G401.6 (cell line): Measurements from ENCODE around the gene RIPOR1.
"Not testable (repeated sequence)": the region's sequence is repeated elsewhere in the genome, so short reads cannot be mapped to it uniquely, and the experiment has no call there.

Source experiments
- FAIRE-seq: peaks from 2 replicates; lab custom pipeline; 2012; peaks lifted over from hg19 to GRCh38; lab: Jason Lieb, UNC

RIPOR1 gene

DNA sequence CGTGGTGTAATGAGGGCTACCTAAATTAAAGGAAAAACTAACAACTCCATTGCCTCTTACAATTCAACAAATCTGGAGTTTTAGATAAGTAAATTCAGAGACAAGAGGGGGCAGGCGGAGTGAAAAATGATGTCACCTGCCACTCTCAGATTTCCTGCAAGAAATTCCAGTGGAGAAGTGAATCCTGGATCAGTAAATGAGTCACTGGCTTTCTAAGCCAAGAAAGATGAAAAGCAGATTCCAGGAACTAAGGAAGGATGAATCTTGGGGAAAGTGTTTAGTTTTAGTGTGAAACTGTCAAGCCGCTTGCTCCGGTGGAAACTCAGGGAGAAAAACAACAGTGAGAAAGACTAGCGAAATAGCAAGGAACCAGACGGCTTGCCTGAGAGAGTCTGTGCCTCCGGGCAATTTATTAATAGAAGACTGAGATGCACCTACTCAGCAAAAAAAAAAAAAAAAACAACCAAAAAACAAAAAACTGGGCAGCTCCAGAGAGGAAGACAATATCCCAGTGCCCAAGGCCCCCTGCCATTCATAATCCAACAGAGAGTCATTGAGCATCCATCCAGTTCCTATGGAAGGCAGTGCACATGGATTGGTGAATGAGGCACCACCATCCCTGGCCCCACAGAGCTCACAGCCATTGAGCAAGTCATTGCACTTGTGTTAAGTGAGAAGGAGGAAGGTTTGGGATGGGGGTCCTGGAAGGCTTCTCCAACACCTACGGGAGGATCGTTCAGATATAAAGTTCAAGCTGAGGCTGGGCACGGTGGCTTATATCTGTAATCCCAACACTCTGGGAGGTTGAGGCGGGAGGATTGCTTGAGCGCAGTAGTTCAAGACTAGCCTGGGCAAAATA, 12.1 kb upstream of the RIPOR1 start:
- FAIRE-seq = no peak

DNA sequence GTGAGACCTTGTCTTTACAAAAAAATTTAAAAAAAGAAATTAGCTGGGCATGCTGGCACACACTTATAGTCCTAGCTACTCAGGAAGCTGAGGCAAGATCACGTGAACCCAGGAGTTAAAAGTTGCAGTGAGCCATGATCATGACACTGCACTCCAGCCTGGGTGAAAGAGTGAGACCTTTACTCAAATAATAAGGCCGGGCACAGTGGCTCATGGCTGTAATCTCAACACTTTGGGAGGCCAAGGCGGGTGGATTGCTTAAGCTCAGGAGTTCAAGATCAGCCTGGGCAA, 11.5 kb upstream of the RIPOR1 start:
- FAIRE-seq = no peak

DNA sequence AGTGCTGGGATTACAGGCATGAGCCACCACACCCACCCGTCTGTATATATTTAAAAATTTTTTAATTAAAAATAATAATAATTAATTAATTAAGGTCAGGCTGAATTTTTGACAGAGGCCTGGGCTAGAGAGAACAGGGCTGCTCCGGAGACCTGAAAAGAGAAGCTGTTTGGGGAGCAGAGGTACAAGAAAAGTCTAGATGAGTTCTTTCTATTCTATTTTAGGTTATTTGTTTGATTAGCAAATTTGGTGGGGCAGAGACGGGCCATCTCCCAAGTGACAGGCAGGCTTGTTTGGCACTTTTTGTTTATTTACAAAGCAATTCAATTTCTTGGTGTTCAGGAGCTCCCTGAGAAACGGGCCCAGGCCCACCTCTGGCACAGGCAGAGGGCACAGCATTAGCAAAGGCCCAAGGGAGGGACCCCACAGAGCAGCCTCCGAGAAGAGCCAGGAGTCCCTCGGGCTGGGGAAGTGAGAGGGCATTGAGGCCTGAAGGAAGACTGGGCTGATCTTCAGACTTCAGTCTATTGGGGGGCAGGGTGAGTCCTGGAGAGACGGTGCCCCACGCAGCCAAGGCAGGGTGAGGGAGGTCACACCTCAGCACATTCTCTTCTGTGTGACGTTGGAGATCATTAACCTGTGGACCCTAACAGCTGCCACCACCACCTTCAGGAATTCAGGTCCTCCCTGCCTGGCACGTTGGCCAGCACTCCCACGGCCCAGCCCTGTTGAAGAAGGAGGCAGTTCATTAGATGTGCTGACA, 10.8 kb upstream of the RIPOR1 start:
- no peak for FAIRE-seq

DNA sequence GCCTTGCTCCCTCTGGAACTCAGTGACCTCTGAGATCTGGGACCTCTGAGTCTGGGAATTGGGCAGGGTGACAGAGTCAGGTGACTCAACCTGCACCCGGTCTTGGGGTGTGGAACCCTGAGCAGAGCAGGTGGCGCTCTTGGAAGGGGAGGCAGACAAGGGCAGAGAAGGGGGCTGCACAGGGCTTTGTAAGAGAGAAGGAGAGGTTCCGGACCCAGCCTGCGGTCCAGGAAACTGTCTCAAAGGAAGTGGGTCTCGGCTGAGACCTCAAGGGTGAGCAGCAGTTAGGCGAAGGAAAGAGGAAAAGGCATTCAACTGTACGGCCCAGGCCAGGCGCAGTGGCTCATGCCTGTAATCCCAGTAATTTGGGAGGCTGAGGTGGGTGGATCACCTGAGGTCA, 10.0 kb upstream of the RIPOR1 start:
- FAIRE-seq = no peak

DNA sequence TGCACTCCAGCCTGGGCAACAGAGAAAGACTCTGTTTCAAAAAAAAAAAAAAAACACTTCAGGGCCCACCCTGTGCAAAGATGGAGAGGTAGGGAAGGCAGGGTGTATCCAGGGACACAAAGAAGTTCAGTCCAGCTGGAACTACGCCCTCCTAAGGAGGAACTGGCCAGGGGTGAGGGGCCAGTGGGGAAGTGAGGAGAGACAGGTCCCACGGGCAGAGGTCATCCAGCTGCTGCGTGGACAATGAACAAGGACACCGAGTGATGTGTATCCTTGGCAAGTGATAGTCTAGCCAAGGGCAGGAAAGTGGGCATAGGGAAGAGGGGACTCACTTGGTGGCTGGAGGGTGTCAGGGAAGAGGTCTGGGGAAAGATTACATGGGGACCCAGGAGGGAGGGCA, 9.4 kb upstream of the RIPOR1 start:
- FAIRE-seq = no peak

DNA sequence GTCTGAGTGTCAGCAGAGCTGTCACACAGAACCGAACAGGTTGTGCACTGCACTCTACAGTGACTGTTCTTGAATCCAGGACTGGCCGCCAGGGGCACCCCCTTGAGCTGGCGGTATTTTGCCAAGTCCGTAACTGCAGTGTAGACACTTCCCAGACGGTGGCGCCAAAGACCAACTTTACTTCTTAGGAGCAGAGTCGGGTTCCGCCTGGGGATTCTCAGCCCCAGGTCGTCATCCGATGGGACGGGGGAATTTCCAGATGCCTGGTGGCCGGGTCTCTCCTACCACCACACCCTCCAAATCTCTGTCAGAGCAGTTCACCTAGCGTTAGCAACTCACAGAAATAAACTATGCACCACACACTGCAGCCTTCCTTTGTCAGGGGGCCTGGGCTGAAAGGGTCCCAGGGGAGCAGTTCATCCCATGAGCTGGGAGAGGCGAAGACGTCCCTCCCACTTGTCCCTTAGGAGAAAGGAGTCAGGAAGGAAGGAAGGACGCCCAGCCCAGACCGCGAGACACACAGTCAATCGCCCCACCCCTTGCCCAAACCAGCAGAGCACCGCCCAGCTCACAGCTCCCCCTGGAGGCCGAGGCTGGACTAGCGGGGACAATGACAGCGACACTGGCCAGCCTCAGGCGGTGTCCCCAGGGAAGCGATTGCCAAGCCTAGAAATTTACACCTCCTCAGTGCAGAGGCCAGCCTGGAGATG, 7.4 kb upstream of the RIPOR1 start:
- FAIRE-seq = peak; percentile 79

DNA sequence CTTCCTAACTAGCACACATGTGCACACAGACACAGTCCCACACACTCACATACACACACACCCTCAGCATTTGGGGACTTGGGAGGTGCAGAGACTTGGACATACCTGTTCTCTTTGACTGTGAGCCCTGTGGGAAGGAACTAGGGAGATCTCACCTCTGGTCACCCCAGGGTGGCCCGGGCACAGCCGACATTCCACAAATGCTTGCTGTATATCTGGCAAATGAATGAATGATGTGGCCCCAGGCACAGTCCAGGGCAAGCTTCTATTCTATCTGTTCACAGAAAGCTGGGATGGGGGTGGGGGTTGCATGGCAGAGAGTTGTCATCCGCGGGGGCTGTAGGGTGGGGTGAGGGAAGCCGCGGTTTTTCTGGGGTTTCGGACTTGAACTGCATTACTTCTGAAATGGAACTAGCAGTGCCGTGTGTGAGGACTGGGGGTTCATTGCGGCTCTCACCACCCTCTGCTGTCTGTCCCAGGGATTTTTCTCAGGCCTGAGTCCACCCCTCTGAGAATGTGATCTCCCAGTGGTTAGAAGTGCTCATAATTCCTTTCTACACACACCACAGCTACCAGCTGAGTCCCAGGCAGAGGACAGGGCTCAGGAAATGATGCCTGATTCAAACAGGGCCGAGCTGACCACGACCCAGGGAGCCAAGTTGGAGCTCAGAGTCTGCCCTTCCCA, 3.3 kb upstream of the RIPOR1 start:
- no peak for FAIRE-seq

DNA sequence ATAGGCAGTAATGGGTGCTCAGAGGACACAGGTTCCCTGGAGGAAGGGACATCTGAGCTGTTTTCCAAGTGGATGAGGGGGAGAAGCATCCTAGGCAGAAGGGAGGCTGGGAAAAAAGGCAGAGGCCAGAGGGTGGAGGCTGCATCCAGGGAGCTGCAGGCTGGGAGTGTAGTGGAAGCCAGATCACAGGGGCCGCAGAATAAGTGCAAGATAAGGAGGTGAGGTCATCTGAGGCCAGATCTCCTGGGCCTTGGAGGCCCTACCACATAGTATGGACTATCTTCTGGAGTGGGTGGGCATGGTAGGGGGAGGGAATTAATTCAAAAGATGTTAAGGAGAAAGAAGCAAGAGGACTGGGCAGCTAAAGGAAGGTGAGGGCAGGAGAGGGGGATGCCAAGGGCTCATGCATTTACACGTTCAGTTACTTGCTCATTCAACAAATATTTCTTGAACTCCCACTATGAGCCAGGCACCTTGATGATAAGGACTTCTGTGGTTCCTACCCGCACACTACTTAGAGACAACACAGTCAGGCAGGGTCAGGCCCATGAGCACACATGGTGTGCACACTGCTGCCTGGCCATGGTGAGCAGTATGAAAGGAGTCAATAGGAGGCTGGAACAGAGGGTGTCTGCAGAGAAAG, 2.4 kb upstream of the RIPOR1 start:
- no peak for FAIRE-seq

DNA sequence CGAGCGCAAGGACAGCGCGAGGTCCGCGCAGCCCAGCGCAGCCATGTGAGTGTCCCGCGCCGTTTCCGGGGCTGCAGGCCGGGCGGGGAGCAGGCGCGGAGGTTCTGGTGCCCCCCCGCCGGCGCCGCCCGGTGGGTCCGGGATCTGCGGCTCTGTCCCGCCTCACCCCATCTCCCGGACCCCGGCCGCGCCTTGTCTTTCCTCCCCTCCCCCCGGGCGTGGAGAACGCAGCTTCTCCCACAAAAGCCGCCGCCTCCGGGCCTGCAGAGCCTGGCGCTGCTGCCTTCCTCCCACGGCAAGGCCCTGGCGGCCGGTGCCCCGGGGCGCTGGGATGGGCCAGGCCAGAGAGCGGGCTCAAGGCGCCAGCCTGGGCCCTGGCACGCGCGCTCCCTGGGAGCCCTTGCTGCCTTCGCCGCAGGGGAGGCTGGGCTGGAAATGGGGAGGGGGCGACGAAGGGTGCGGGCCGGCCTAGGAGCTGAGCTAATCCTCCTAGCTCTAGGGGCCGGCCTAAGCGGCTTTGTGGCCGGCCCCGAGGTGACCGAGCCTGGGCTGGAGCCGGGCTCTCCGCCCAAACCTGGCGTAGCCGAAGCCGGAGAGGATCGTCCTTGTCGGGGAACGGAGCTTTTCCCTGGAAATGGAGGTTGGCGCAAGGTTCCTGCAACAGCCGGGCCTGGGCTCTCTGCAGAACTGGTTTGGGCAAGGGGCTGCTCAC, 397 bp downstream of the RIPOR1 start:
- no peak for FAIRE-seq

DNA sequence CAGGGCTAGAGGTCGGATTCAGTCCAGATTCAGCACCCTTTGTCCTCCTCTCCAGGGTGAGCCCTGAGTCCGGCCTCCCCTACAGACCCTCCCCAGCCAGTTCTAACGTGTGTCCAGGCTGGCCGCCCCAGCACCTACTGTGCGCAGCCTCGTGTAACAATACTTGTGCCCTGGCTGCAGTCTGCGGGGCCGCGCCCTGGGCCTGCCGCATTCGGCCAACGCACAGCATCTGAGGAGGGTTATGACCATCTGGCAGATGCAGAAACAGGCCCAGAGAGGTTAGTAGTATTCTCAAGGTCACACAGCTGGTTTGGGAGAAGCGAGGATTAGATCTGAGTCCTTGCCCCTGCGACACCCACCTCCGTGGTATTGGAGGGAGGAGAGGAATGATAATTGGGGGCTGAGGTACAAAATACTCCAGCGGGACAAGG, 968 bp downstream of the RIPOR1 start:
- FAIRE-seq = no peak

DNA sequence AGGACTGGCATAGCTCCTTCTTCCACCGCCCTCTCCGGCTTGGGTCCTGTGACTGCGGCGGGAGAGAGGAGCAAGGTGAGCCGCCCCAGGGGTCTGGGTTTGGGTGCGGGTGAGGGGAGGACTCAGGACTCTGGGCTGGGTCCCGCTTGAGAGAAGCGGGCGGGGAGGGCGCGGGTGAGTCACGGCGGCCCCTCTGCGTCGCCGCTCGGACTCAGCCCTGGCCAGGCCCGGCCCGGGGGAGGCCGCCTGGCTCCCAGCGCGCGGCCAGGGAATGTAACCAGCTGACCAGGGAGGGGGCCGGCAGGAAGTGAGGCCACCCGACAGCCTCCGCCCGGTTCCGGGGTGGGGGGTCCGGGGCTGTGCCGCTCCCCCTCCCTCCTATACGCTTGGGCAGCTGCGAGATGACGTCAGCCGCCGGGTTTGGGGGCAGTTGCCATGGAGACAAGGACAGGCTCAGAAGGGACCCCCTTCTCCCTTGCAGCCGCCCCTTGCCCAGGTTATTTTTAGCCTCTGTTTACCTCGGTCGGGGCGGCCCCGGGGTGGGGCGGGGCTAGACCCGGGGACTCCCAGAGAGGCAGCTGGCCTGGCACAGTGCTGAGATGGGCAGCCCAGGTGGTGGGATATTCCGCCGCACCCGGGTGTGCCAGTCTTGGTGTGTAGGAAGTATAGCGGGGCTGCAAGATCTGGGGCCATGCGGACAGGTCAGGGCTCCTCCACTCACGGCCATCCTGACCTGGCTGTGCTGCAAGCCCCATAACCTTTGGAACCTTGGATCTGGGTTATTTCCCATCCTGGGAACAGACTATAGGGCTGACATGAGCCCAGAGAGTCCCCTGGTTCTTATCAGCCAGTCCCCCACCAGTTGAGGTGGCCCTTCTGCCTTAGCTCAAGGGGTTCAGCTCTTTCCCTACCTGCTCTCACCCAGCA, 1.6 kb downstream of the RIPOR1 start:
- FAIRE-seq = no peak

DNA sequence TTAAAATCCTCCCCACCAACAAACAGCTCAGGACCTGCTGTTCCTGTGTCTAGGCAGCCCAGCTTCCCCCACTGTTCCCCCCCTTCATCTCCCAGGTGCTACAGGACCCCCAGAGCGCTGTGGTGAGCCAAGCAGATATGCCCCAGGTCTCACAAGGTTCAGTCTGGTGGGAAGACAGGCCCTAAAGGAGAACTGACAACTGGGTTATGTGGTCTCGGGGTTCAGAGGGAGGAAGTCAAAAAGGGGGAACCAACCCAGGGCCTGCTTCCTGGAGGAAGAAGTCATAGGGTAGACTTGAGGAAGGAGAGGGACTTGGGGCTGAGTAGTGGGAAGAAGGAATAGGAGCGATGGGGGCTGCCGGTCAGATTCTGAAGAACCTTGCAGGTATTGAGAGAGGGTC, 2.6 kb downstream of the RIPOR1 start:
- no peak for FAIRE-seq

DNA sequence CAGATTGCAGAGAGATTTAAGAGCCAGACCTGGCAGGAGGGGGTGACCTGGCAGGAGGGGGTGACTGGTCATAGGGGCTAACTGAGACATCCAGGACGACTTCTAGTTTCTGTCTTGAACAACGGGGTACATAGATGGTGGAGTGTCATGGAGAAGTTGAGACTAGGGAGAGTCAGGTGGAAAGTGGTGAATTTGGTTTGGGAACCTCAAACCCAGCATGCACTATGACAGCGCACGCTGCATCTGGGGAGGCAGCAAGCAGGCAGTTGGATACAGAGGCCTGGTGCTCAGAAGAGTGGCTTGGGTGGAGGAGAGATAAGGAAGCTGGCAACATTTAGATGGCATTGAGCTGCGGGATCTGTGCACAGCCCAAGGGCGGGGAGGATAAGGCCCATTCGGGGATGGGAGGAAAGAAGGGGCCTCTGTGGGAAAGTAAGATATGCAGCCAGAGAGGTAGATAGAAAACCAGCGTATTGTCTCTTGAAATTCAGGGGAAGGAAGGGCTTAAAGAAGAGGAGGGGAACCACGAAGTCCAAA, 4.5 kb downstream of the RIPOR1 start:
- no peak for FAIRE-seq

DNA sequence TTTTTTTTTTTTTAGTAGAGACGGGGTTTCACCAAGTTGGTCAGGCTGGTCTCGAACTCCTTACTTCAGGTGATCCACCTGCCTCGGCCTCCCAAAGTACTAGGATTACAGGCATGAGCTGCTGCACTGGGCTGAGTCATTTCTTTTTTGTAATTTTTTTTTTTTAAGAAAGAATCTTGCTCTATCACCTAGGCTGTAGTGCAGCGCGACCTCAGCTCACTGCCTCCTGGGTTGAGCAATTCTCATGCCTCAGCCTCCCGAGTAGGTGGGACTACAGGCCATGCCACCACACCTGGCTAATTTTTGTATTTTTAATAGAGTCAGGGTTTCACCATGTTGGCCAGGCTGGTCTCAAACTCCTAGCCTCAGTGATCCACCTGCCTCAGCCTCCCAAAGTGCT, 5.4 kb downstream of the RIPOR1 start:
- FAIRE-seq = not testable (repeated sequence)

DNA sequence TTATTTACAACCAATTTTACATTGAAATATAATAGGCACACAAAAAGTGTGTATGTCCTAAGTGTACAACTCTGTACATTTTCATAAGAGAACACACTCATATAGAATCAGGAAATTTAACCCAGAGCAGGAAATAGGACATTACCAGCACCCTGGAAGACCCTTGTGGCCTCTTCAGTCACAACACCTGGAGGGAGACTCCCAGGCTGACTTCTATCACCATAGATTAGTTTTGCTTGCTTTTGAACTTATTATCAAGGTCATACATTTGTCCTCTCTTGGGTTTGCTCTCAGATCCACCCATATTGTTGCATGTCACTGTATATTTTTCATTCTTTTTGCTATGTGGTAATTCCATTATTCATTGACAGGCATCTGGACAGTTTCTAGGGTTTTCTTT, 5.8 kb downstream of the RIPOR1 start:
- no peak for FAIRE-seq

DNA sequence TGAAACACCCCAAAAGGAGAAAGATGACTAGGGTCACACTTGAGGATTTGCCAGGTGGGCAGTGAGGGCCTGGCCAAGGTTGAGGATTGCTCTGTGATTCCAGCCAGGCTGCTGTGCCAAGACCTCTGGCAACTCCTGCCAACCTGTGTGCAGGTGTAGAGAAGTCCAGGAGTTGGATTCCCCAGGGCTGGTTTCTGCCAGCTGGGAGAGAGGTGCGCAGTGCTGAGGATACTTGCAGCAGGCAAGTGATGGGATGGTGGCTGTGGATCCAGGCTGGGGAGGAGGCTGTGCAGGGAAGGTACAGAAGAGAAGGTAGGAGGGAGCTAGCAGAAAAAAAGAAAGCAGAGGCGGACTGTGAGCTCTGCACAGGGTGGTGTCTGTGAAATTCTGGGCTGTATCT, 6.6 kb downstream of the RIPOR1 start:
- FAIRE-seq = no peak

DNA sequence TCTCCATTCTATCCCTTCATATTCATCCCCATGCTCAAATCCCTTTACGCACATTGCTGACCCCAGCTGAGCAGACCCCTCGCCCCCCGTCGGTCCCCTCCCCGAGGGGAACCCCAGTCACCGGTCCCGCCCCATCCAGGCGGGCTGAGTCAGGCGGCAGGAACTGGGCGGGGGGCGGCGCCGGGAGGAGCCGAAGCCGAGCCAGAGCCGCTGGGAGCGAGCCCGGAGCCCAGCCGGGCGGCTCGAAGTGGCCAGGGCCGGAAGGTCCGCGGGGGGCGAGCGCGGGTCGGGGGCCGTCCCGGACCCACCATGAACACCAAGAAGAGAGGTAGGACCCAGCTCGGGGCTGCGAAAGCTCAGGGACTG, 8.6 kb downstream of the RIPOR1 start:
- no peak for FAIRE-seq

DNA sequence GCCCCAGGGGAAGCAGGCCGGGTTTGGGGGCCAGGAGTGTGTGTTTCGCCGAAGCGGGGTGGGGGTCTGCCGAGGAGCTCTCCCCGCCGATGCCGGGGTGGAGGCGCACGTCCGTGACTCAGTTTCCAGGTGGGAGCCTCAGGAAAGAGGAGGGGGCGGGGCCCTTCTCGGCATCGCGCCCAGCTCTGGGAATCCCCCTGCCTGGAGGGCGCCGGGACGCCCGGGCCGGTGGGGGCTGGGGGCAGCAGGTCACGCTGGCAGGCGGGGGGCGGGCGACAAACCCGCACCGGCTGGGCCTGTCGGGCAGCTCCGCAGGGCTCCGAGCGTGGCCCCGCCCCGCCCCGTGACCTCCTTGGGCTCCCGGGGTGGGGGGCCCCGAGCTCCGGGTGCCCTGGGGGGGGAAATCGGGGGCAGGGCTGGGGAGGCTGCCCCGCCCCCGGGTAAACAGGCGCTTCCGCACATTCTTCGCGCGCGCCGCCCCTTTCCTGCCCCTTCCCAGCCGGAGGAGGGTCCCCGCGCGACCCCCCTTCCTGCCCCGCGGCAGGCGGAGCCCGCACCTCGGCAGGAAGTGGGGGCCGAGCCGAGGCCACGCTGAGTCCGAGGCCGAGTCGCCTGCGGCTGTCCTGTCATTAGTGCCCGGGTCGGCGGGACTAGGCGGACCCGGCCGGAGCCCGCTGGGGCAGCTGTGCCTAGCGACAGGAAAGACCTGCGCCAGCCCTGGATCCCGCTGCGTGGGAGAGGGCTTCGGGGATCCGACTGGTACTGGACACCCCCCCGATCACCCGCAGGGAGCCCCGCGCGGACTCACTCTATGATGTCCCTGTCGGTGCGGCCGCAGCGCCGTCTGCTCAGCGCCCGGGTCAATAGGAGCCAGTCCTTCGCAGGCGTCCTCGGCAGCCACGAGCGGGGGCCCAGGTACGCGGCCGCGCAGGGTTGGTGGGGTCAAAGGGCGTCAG, 9.3 kb downstream of the RIPOR1 start:
- no peak for FAIRE-seq

DNA sequence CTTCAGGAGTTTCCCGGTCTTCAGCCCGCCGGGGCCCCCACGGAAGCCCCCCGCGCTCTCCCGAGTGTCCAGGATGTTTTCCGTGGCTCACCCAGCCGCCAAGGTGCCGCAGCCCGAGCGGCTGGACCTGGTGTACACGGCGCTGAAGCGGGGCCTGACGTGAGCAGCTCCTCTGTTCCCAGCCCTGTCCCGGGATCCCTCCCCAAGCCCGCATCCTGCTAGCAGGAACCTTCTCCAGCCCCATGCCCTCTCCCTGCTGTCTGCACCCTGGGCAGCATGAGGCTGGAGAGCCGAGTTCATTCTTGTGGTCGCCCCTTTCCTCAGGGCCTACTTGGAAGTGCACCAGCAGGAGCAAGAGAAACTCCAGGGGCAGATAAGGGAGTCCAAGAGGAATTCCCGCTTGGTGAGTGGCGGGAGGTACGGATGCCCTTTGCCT, 10.1 kb downstream of the RIPOR1 start:
- FAIRE-seq = no peak
